ENCODE data around the gene CERS6. TPM values are rescaled to one million over a fixed set of nuclear protein-coding genes. Genes with fewer than 3 reads are reported as not detected.

The CERS6 gene
- total RNA-seq, 1 experiment from 2014 or later, result 45.9 TPM

DNA sequence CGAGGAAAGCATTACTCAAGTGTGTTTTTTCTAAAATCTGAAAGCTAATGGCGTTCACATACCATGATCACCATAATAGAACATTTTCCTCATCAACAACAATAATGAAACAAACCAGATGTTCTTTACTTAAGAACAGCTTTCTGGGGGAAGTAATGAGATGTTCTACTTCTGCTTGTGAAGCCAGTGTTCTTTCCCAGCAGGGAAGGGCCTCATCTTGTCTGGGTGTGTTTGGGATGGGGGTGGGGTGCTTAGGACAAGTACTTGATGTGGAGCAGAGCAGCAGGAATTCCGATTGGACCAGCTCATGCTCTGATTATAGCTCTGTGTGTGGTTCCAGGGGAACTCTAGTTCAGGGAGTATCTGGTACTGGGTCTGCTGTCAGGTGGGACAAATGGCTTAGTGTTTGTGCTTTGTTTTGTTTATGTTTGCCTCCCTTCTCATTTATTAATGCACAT is 183.4 kb downstream of the CERS6 start:
- CTCF ChIA-PET, result no interaction called here
- DNase-seq, result no peak
- Mint-ChIP-seq H3K27ac (ENCODE audit: unreplicated experiment) (no peak overlapping the region), H3K27me3 (ENCODE audit: unreplicated experiment) (no peaks in the 10 kb centered on the region), H3K36me3 (ENCODE audit: insufficient read depth, unreplicated experiment) (no peaks in the 10 kb centered on the region), H3K4me3 (ENCODE audit: low read depth, unreplicated experiment) (no peak overlapping the region), H3K4me1 (ENCODE audit: low read depth, unreplicated experiment) (peaks cover 9% of the 10 kb centered on the region), H3K9me3 (ENCODE audit: low read depth, unreplicated experiment) (peaks cover 4% of the 10 kb centered on the region)
- intact Hi-C loops (cut with micrococcal nuclease; ENCODE audit: unreplicated experiment), result no loop called here
- TF ChIP-seq, protein P1, sequence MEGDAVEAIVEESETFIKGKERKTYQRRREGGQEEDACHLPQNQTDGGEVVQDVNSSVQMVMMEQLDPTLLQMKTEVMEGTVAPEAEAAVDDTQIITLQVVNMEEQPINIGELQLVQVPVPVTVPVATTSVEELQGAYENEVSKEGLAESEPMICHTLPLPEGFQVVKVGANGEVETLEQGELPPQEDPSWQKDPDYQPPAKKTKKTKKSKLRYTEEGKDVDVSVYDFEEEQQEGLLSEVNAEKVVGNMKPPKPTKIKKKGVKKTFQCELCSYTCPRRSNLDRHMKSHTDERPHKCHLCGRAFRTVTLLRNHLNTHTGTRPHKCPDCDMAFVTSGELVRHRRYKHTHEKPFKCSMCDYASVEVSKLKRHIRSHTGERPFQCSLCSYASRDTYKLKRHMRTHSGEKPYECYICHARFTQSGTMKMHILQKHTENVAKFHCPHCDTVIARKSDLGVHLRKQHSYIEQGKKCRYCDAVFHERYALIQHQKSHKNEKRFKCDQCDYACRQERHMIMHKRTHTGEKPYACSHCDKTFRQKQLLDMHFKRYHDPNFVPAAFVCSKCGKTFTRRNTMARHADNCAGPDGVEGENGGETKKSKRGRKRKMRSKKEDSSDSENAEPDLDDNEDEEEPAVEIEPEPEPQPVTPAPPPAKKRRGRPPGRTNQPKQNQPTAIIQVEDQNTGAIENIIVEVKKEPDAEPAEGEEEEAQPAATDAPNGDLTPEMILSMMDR (IDR thresholded peaks at IDR 0.05; ENCODE audit: unreplicated experiment), result no peak
- BruUV-seq (replicated peaks), result no TSS peak

DNA sequence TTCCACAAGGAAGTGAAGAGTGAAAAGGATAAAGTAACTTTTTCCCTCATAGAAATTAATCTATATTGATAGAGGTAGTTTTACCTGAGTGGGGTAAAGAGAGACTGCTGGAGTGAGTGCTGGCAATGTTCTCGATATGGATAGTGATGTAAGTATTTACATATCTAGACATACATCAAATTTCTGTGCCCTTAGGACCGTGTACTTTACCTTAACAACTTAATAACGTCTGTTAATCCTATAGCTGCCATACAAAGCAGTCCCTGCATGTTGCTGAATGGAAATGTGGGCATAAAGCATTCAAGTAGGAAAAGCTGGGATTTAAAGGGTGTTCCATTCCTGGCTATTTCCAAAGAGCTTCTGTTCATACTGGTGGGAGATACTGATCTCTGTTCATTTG is 184.0 kb downstream of the CERS6 start:
- intact Hi-C loops (cut with micrococcal nuclease; ENCODE audit: unreplicated experiment), result no loop called here
- Mint-ChIP-seq H3K4me1 (ENCODE audit: low read depth, unreplicated experiment) (peaks cover 9% of the 10 kb centered on the region), H3K36me3 (ENCODE audit: insufficient read depth, unreplicated experiment) (no peaks in the 10 kb centered on the region), H3K4me3 (ENCODE audit: low read depth, unreplicated experiment) (no peak overlapping the region), H3K27me3 (ENCODE audit: unreplicated experiment) (no peaks in the 10 kb centered on the region), H3K27ac (ENCODE audit: unreplicated experiment) (no peak overlapping the region), H3K9me3 (ENCODE audit: low read depth, unreplicated experiment) (peaks cover 4% of the 10 kb centered on the region)
- BruUV-seq (replicated peaks), result no TSS peak
- no peak for DNase-seq
- CTCF ChIA-PET, result no interaction called here
- TF ChIP-seq, protein P1 (IDR thresholded peaks at IDR 0.05; ENCODE audit: unreplicated experiment), result no peak

DNA sequence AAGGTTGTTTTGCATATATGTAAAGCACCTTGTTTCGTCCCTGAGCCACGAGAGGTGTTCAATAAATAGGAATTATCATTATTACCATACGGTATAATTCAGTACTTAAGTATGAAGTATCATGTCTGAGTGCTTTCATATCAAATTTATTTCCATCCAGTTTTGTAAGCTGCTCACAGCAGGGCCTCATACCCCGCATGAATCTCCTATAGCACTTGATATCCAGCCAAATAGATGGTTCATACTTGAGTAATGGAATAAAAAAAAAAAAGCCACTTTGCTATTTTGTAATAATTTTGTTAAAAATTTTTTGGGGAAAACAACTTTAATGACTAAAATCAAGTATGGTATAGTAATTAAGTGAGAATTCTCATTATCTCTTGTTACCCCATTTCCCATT is 185.6 kb downstream of the CERS6 start:
- TF ChIP-seq, protein P1 (IDR thresholded peaks at IDR 0.05; ENCODE audit: unreplicated experiment), result no peak
- no peak overlapping the region for H3K27ac Mint-ChIP-seq (ENCODE audit: unreplicated experiment)
- H3K4me3 Mint-ChIP-seq (ENCODE audit: low read depth, unreplicated experiment), result no peak overlapping the region
- CTCF ChIA-PET, result no interaction called here
- H3K9me3 Mint-ChIP-seq (ENCODE audit: low read depth, unreplicated experiment), result peaks cover 4% of the 10 kb centered on the region
- H3K4me1 Mint-ChIP-seq (ENCODE audit: low read depth, unreplicated experiment), result peaks cover 9% of the 10 kb centered on the region
- intact Hi-C loops (cut with micrococcal nuclease; ENCODE audit: unreplicated experiment), result no loop called here
- H3K36me3 Mint-ChIP-seq (ENCODE audit: insufficient read depth, unreplicated experiment), result no peaks in the 10 kb centered on the region
- no peak for DNase-seq
- H3K27me3 Mint-ChIP-seq (ENCODE audit: unreplicated experiment), result no peaks in the 10 kb centered on the region
- BruUV-seq (replicated peaks), result no TSS peak

DNA sequence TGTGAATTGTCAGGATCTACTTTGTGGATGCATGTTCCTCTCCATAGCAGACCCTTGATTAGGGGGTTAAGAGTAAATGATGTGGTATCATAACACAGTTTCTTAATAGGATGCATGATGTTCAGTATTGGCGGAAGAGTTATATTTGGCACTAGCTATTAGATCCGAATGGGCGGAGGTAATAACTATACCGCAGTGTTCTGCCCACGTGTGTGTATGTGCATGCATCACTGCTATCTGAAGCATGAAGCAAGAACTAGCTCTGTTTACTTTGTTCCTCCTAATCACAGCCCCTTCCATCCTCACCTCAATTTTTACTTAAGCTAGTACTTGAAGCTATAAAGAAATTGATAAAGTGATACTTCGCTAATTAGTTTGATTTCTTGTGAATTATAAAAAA is 186.8 kb downstream of the CERS6 start:
- peaks cover 4% of the 10 kb centered on the region for H3K9me3 Mint-ChIP-seq (ENCODE audit: low read depth, unreplicated experiment)
- no peaks in the 10 kb centered on the region for H3K27me3 Mint-ChIP-seq (ENCODE audit: unreplicated experiment)
- H3K4me1 Mint-ChIP-seq (ENCODE audit: low read depth, unreplicated experiment), result peaks cover 9% of the 10 kb centered on the region
- no peak overlapping the region for H3K27ac Mint-ChIP-seq (ENCODE audit: unreplicated experiment)
- no TSS peak for BruUV-seq (replicated peaks)
- intact Hi-C loops (cut with micrococcal nuclease; ENCODE audit: unreplicated experiment), result no loop called here
- CTCF ChIA-PET, result no interaction called here
- DNase-seq, result no peak
- H3K4me3 Mint-ChIP-seq (ENCODE audit: low read depth, unreplicated experiment), result no peak overlapping the region
- TF ChIP-seq, protein P1 (IDR thresholded peaks at IDR 0.05; ENCODE audit: unreplicated experiment), result no peak
- no peaks in the 10 kb centered on the region for H3K36me3 Mint-ChIP-seq (ENCODE audit: insufficient read depth, unreplicated experiment)
